Hepatocyte (in vitro differentiated cells): ENCODE measurements around the gene ARID5A. TPM values are rescaled to one million over a fixed set of nuclear protein-coding genes. Genes with fewer than 3 reads are reported as not detected.
A peak's percentile ranks its signal among the peaks of the same experiment; 100 is the strongest.

Source experiments
- DNase-seq: peaks from one replicate; pipeline ENCODE4 v3.0.0-alpha.2; 2016; ENCODE audit warnings: low spot score
- H2AFZ ChIP-seq: fragments of 200-600 bp; sonication (generic); 2 replicates; pipeline ENCODE4 v1.6.0; 2016; ENCODE audit warnings: antibody characterized with exemption, mild to moderate bottlenecking
- H3K27ac ChIP-seq: fragments of 200-600 bp; sonication (generic); 2 replicates; pipeline ENCODE4 v1.5.1; 2016; ENCODE audit warnings: mild to moderate bottlenecking
- H3K27me3 ChIP-seq: fragments of 200-600 bp; sonication (generic); 2 replicates; pipeline ENCODE4 v1.6.1; 2016
- H3K36me3 ChIP-seq: fragments of 200-600 bp; sonication (generic); replicated peaks from 2 replicates; pipeline ENCODE4 v1.5.1; 2016; ENCODE audit warnings: low read depth; ENCODE audit not compliant: insufficient read depth
- H3K4me1 ChIP-seq: fragments of 200-600 bp; sonication (generic); 2 replicates; pipeline ENCODE4 v1.5.1; 2016; ENCODE audit warnings: mild to moderate bottlenecking, moderate library complexity; ENCODE audit not compliant: insufficient read depth
- H3K4me2 ChIP-seq: fragments of 200-600 bp; sonication (generic); 2 replicates; pipeline ENCODE4 v1.6.0; 2016
- H3K4me3 ChIP-seq: fragments of 200-600 bp; sonication (generic); 2 replicates; pipeline ENCODE4 v1.5.1; 2016; ENCODE audit warnings: mild to moderate bottlenecking
- H3K79me2 ChIP-seq: fragments of 200-600 bp; sonication (generic); 2 replicates; pipeline ENCODE4 v1.6.0; 2017; ENCODE audit warnings: mild to moderate bottlenecking
- H3K9me2 ChIP-seq: fragments of 200-600 bp; sonication (generic); replicated peaks from 2 replicates; pipeline ENCODE4 v1.6.0; 2017; ENCODE audit warnings: mild to moderate bottlenecking; ENCODE audit not compliant: insufficient read depth
- H3K9me3 ChIP-seq: fragments of 200-600 bp; sonication (generic); 2 replicates; pipeline ENCODE4 v1.5.1; 2016; ENCODE audit warnings: low read depth, mild to moderate bottlenecking
- H4K20me1 ChIP-seq: fragments of 200-600 bp; sonication (generic); 2 replicates; pipeline ENCODE4 v1.6.0; 2016; ENCODE audit warnings: mild to moderate bottlenecking; ENCODE audit not compliant: insufficient read depth, poor library complexity, severe bottlenecking
- CTCF ChIP-seq: fragments of 200-600 bp; sonication (generic); IDR thresholded peaks from 2 replicates; pipeline ENCODE4 v1.5.1; 2016; ENCODE audit warnings: antibody characterized with exemption, mild to moderate bottlenecking; ENCODE audit not compliant: poor library complexity
- EZH2 ChIP-seq: fragments of 200-600 bp; sonication (generic); IDR thresholded peaks from 2 replicates; pipeline ENCODE4 v1.6.1; 2016; ENCODE audit warnings: antibody characterized with exemption, mild to moderate bottlenecking, borderline replicate concordance
- EZH2phosphoT487 ChIP-seq: fragments of 200-600 bp; sonication (generic); IDR thresholded peaks from one replicate; pipeline ENCODE4 v1.6.1; 2018; ENCODE audit warnings: antibody characterized with exemption, mild to moderate bottlenecking, low read depth, moderate library complexity; ENCODE audit not compliant: unreplicated experiment, severe bottlenecking
- WGBS: methylation state at CpG from one replicate; pipeline ENCODE4 v1.1.6; 2016; ENCODE audit warnings: low lambda C conversion rate; ENCODE audit errors: missing lambda C conversion rate; 5-methylcytosine and 5-hydroxymethylcytosine counted together
- polyA plus RNA-seq: library from polyadenylated mRNA; unstranded; fragments of >200 nt; fragmentation: Nextera tagmentation; extraction: Ambion mirVana; gene quantifications from 2 replicates; pipeline ENCODE4 v1.2.1, GENCODE V29; 2016
- total RNA-seq: library from RNA; depleted of rRNA; stranded (reverse); fragments of >200 nt; gene quantifications from 2 replicates; pipeline ENCODE4 v1.2.3, GENCODE V29; 2014

Gene ARID5A
- total and polyA plus RNA-seq, 2 experiments from 2014 or later: 6.9 to 13.3 TPM

GRCh38 chr2:96528700-96529375 lies 7.7 kb upstream of the ARID5A start:
- no peak for DNase-seq
- H3K9me3 ChIP-seq: no peaks in the 10 kb centered on the region
- no peak overlapping the region for H3K4me3 ChIP-seq
- H3K4me2 ChIP-seq: peak overlapping the region; percentile 92
- H3K9me2 ChIP-seq: no peaks in the 10 kb centered on the region
- H2AFZ ChIP-seq: no peak overlapping the region
- H3K79me2 ChIP-seq: no peaks in the 10 kb centered on the region
- H3K4me1 ChIP-seq: peaks cover 25% of the 10 kb centered on the region
- TF ChIP-seq EZH2phosphoT487 (no peak), CTCF (no peak), EZH2 (no peak)
- H3K27me3 ChIP-seq: no peaks in the 10 kb centered on the region
- H3K36me3 ChIP-seq: no peaks in the 10 kb centered on the region
- WGBS: 94% methylated on average over 8 of the region's 8 CpGs
- H3K27ac ChIP-seq: peak overlapping the region; percentile 72
- no peaks in the 10 kb centered on the region for H4K20me1 ChIP-seq

GRCh38 chr2:96529376-96530143 lies 7.0 kb upstream of the ARID5A start:
- Histone ChIP-seq H3K27ac (no peak overlapping the region), H3K36me3 (no peaks in the 10 kb centered on the region), H3K27me3 (no peaks in the 10 kb centered on the region), H4K20me1 (no peaks in the 10 kb centered on the region), H3K9me3 (no peaks in the 10 kb centered on the region), H3K79me2 (no peaks in the 10 kb centered on the region), H3K9me2 (no peaks in the 10 kb centered on the region), H3K4me2 (no peak overlapping the region), H2AFZ (no peak overlapping the region), H3K4me3 (no peak overlapping the region), H3K4me1 (peaks cover 26% of the 10 kb centered on the region)
- TF ChIP-seq EZH2phosphoT487 (no peak), EZH2 (no peak), CTCF (no peak)
- no peak for DNase-seq
- WGBS: 91% methylated on average over 9 of the region's 9 CpGs

GRCh38 chr2:96530144-96530430 lies 6.5 kb upstream of the ARID5A start:
- no peaks in the 10 kb centered on the region for H3K9me2 ChIP-seq
- H2AFZ ChIP-seq: no peak overlapping the region
- no peak for DNase-seq
- H4K20me1 ChIP-seq: no peaks in the 10 kb centered on the region
- H3K27ac ChIP-seq: no peak overlapping the region
- 91% methylated on average over 6 of the region's 6 CpGs for WGBS
- peaks cover 26% of the 10 kb centered on the region for H3K4me1 ChIP-seq
- no peak overlapping the region for H3K4me3 ChIP-seq
- H3K27me3 ChIP-seq: no peaks in the 10 kb centered on the region
- H3K79me2 ChIP-seq: no peaks in the 10 kb centered on the region
- H3K9me3 ChIP-seq: no peaks in the 10 kb centered on the region
- TF ChIP-seq EZH2 (no peak), EZH2phosphoT487 (no peak), CTCF (no peak)
- no peaks in the 10 kb centered on the region for H3K36me3 ChIP-seq
- H3K4me2 ChIP-seq: no peak overlapping the region
